Astrocyte (in vitro differentiated cells and primary cell): ENCODE measurements around the gene SLC9A6.

Source experiments
- CTCF ChIP-seq: IDR thresholded peaks from 2 replicates; pipeline ENCODE4 v1.5.1; 2011; ENCODE audit warnings: low read depth, mild to moderate bottlenecking, inconsistent platforms, low read length, moderate library complexity; ENCODE audit not compliant: insufficient read depth
- EZH2 ChIP-seq: IDR thresholded peaks from 2 replicates; pipeline ENCODE4 v1.6.1; 2012; ENCODE audit warnings: mild to moderate bottlenecking, low read length, inconsistent platforms; ENCODE audit not compliant: insufficient read depth

DNA sequence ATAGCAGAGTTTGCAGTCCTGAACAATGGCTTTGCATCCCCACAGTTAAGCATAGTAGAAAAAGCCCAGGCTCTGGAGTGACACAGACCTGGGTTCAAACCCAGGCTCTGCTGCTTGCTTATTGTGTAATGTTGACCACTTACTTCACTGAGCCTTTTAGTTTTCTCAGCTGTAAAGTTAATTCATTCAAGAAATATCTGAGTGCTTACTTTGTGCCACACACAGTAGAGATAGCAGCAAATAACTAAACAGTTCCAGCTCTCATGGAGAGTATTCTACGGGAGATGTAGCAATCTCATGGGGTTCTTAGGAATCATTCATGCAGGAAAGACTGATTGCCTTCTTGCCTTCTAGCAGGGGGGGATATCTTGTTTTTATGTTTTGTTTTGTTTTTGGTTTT lies 63.2 kb downstream of the SLC9A6 start:
- TF ChIP-seq CTCF (no peak), EZH2 (no peak)
